D721Med (cell line): ENCODE measurements around the gene ZEB2.

Experiments used
- DNase-seq: peaks from one replicate; pipeline ENCODE4 v3.0.0; 2011; ENCODE audit warnings: low spot score; ENCODE audit not compliant: insufficient read length
- FAIRE-seq: peaks from 2 replicates; lab custom pipeline; 2011; peaks lifted over from hg19 to GRCh38; lab: Jason Lieb, UNC
- TF ChIP-seq, protein P1 (sequence below): IDR thresholded peaks from 2 replicates; pipeline ENCODE4 v1.5.1; 2012; ENCODE audit warnings: mild to moderate bottlenecking, control low read depth; ENCODE audit not compliant: insufficient read depth; ENCODE audit errors: missing control alignments

ZEB2 gene

DNA sequence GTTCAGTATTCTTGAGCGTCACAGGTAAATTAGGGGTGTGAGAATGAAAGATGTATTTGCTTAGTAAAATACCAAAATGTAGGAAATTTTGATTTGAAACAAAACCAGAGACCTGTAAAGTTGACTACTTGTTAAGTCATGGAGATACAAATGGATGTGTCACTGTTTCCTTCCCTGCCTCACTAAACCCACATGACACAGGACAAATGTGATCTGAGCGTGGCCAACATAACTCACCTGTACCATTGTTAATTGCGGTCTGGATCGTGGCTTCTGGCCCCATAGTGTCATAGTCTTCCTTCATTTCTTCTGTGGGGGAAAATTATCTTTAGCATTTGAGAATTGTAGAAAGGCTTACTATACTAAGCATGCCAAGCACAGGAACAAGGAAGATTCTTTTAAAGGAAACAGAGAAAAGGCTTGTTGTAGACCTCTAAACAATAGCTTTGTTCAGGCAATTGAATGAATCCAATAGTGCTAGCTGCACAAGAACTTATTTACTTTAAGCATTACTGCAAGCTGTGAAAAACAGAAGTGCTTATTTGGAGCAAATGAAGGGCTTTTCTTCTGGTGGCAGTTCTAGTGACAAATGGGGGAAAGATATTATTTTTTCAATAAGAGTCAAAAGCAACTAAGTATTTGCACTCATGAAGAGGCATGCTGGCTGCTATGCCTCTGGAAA is 95.2 kb downstream of the ZEB2 start:
- no peak for DNase-seq
- FAIRE-seq = no peak
- TF ChIP-seq, protein P1, sequence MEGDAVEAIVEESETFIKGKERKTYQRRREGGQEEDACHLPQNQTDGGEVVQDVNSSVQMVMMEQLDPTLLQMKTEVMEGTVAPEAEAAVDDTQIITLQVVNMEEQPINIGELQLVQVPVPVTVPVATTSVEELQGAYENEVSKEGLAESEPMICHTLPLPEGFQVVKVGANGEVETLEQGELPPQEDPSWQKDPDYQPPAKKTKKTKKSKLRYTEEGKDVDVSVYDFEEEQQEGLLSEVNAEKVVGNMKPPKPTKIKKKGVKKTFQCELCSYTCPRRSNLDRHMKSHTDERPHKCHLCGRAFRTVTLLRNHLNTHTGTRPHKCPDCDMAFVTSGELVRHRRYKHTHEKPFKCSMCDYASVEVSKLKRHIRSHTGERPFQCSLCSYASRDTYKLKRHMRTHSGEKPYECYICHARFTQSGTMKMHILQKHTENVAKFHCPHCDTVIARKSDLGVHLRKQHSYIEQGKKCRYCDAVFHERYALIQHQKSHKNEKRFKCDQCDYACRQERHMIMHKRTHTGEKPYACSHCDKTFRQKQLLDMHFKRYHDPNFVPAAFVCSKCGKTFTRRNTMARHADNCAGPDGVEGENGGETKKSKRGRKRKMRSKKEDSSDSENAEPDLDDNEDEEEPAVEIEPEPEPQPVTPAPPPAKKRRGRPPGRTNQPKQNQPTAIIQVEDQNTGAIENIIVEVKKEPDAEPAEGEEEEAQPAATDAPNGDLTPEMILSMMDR = no peak

DNA sequence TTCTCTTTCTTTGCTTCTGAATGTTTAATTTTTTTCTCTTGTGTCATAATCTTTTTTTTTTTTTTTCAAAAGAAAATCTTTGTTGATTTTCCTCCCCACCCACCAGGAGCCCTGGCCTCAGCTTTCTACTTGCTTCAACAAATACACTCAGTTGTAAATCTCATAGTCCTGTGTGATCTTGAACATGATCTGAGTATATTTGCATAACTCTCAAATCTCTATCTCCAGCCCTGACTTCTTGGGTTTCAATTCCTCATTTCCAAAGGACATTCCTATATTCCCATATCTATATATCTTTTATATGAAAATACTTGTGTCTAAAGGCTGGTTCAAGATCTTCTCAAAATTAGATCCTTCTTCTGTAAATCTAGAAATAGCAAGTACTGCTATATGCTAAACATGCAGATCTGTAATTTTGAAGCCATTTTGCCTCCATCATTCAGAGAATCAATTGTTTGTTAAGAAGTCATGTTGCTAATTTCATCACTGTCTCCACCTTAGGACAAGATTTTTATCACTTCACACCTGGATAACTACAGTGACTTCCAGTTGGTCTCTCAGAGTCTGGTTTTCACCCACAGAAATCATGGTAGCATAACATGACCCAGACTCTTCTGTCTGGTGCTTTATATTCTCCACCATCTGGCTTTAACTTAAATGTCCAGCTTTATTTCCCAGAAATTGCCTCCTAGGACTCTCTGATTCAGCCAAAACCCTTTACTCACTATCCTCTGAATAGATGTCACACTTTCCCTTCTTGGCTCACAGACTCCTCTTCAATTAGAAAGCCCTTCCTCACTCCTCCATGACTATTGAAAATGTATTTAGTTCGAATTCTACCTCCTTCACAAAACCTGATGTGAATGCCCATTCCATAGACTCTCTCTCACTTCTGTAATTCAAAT is 98.1 kb downstream of the ZEB2 start:
- TF ChIP-seq, protein P1 = no peak
- no peak for FAIRE-seq
- no peak for DNase-seq

DNA sequence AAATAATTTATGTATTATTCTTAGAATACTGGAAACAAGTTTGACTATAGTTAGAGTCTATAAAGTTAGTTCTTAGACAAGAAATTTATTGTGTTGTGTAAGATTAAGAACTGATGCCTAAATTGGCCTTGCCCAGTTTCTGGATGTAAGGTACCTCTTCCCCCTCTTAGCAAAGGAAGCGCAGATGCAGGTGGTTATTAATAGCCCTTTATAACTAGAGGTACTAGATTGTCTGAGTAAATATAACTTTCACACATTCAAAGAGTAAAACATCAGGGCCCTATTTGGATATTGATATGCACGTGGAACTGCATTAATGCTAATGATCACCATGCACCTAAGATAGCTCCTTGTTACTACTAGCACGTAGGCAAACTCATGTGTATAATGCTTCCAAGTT is 100.7 kb downstream of the ZEB2 start:
- DNase-seq = no peak
- TF ChIP-seq, protein P1 = no peak
- no peak for FAIRE-seq

DNA sequence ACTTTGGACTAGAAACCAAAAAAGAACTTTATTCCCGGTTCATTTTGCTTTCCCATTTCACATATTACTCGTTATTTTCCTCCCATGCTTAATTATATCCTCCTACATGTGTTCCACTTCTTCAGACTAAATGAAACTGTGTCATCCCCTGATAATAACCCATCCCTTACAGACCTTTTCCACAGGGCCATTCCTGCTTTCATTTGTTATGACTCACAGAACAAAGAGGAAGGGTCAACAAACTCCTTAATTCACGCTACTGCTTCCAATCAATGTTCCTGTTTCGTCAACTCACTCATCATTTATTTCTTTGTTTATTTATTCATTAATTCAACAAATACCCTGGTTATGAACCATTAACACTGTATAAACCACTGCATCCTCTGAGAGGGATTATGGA is 104.5 kb downstream of the ZEB2 start:
- FAIRE-seq = no peak
- TF ChIP-seq, protein P1 = no peak
- DNase-seq = no peak

DNA sequence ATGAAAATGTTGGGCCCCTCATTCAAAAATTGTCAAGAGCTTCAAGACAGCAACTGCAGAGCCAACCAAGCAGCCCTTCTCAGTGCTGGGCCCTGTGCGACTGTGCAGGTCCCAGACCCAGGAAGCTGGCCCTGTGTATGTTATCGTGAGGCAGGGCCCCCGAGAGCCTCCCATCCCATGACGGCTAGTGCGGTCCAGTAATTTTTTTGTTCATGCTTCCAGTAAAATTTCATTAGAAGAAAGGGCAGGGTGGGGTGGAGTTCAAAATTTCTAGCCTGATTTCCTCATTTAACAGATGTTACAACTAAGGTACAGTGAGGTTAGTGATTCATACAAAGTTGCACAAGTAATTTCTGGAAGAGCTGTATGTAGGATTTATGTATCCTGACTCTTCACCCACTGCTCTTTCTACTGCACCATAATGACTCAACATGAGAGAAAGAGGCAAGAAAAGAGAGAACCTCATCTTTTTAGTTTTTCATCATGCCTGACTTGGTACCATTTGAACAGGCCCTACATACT is 105.5 kb downstream of the ZEB2 start:
- DNase-seq (no peak), FAIRE-seq (no peak)
- TF ChIP-seq, protein P1 = no peak

DNA sequence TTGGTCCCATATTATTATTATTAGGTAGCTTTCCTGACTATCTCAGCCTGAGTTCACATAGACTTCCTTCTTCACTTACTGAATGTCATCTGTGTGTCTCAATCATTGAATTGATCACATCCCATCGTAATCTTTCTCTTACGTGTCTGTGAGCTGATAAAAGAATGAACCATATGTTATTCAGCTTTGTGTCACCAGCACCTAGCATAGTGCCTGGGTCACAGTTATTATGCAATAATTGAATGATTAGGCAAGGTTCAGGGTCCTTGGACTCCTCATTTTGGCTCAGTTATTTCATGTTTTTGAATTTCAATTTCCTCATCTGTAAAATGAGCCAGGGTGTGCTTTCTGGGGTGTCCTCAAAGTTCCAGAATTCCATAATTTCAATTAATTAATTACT is 107.2 kb downstream of the ZEB2 start:
- FAIRE-seq (no peak), DNase-seq (no peak)

More for the DNA sequence above, 107.2 kb downstream of the ZEB2 start:
- TF ChIP-seq, protein P1 = no peak
